Adipocyte (in vitro differentiated cells): ENCODE data around the gene HNRNPA1.

Experiments
- DNase-seq: peaks from one replicate; pipeline ENCODE4 v3.0.0-alpha.2; 2015; ENCODE audit warnings: low read depth
- H3K27me3 ChIP-seq: replicated peaks from 2 replicates; pipeline ENCODE4 v1.7.0; 2013; ENCODE audit warnings: mild to moderate bottlenecking, low read length, moderate library complexity; ENCODE audit not compliant: control insufficient read depth, insufficient read depth
- H3K36me3 ChIP-seq: 2 replicates; pipeline ENCODE4 v1.7.0; 2013; ENCODE audit warnings: low read length, mild to moderate bottlenecking, moderate library complexity; ENCODE audit not compliant: control insufficient read depth, insufficient read depth, severe bottlenecking
- H3K4me1 ChIP-seq: 2 replicates; pipeline ENCODE4 v1.7.0; 2013; ENCODE audit warnings: mild to moderate bottlenecking, low read length, moderate library complexity; ENCODE audit not compliant: control insufficient read depth, insufficient read depth
- H3K4me3 ChIP-seq: 2 replicates; pipeline ENCODE4 v1.7.0; 2013; ENCODE audit warnings: mild to moderate bottlenecking, low read length, moderate library complexity
- H3K9ac ChIP-seq: 2 replicates; pipeline ENCODE4 v1.7.0; 2013; ENCODE audit warnings: mild to moderate bottlenecking, low read length, moderate library complexity
- H3K9me3 ChIP-seq: 2 replicates; pipeline ENCODE4 v1.7.0; 2013; ENCODE audit warnings: mild to moderate bottlenecking, low read length, moderate library complexity; ENCODE audit not compliant: control insufficient read depth

The HNRNPA1 gene

GRCh38 chr12:54287261-54288157 lies 7.0 kb downstream of the HNRNPA1 start:
- H3K36me3 ChIP-seq: peaks cover 58% of the 10 kb centered on the region
- DNase-seq: no peak
- no peaks in the 10 kb centered on the region for H3K9me3 ChIP-seq

GRCh38 chr12:54292083-54292930 lies 11.8 kb downstream of the HNRNPA1 start:
- H3K9ac ChIP-seq: no peak overlapping the region
- no peaks in the 10 kb centered on the region for H3K27me3 ChIP-seq
- H3K4me1 ChIP-seq: peaks cover 4% of the 10 kb centered on the region
- H3K4me3 ChIP-seq: no peak overlapping the region
- DNase-seq: no peak
- H3K9me3 ChIP-seq: no peaks in the 10 kb centered on the region
- peaks cover 11% of the 10 kb centered on the region for H3K36me3 ChIP-seq

More at GRCh38 chr12:54287261-54288157, 7.0 kb downstream of the HNRNPA1 start:
- no peak overlapping the region for H3K9ac ChIP-seq
- H3K4me3 ChIP-seq: no peak overlapping the region
- H3K27me3 ChIP-seq: no peaks in the 10 kb centered on the region
- H3K4me1 ChIP-seq: peaks cover 36% of the 10 kb centered on the region

DNA sequence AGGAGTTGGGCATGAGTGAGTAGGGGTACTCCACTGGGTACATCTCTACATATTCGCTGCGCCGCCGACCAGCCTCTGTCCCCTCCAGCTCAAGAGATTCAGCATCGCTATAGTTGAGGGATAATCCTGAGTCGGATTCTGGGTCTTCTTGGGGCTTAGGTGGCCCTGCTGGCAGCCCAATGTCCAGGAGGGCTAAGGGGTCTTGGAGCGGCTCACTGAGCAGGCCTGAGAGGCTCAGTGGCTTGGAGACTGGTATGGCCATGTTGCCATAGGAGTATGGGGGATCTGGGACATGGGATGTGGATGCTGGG lies 12.4 kb downstream of the HNRNPA1 start:
- DNase-seq: no peak
- Histone ChIP-seq H3K4me3 (no peak overlapping the region), H3K36me3 (peaks cover 5% of the 10 kb centered on the region), H3K27me3 (no peaks in the 10 kb centered on the region), H3K4me1 (no peaks in the 10 kb centered on the region), H3K9me3 (no peaks in the 10 kb centered on the region), H3K9ac (no peak overlapping the region)

- no peaks in the 10 kb centered on the region for H3K9me3 ChIP-seq
- H3K9ac ChIP-seq: no peak overlapping the region
- no peak overlapping the region for H3K4me3 ChIP-seq
- peak; percentile 51 for DNase-seq
- no peaks in the 10 kb centered on the region for H3K27me3 ChIP-seq
- H3K4me1 ChIP-seq: no peaks in the 10 kb centered on the region
- no peaks in the 10 kb centered on the region for H3K36me3 ChIP-seq
Measured at GRCh38 chr12:54294152-54294952, 13.8 kb downstream of the HNRNPA1 start.

GRCh38 chr12:54294953-54295566 lies 14.5 kb downstream of the HNRNPA1 start:
- H3K4me1 ChIP-seq: peaks cover 6% of the 10 kb centered on the region
- H3K9ac ChIP-seq: no peak overlapping the region
- H3K4me3 ChIP-seq: no peak overlapping the region
- DNase-seq: no peak
- no peaks in the 10 kb centered on the region for H3K27me3 ChIP-seq
- no peaks in the 10 kb centered on the region for H3K36me3 ChIP-seq
- H3K9me3 ChIP-seq: no peaks in the 10 kb centered on the region

GRCh38 chr12:54296393-54297099 lies 16.0 kb downstream of the HNRNPA1 start:
- Histone ChIP-seq H3K9ac (no peak overlapping the region), H3K36me3 (no peaks in the 10 kb centered on the region), H3K9me3 (no peaks in the 10 kb centered on the region), H3K4me1 (peaks cover 19% of the 10 kb centered on the region), H3K27me3 (no peaks in the 10 kb centered on the region), H3K4me3 (no peak overlapping the region)
- DNase-seq: no peak

DNA sequence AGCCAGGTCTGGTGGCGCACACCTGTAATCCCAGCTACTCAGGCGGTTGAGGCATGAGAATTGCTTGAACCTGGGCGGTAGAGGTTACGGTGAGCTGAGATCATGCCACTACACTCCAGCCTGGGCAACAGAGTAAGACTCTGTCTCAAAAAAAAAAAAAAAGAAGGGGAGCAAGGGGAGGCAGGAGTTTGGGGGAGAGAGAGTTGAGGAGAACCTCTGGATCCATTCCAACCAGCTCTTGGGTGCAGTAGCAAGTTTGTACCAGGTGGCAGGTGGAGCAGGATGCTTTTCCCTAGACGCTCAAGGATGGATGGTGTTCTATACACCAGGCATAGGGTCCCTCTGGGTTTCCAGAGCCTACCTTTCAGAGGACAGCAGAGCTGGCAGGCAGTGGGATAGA lies 18.4 kb downstream of the HNRNPA1 start:
- DNase-seq: no peak
- Histone ChIP-seq H3K4me3 (no peak overlapping the region), H3K36me3 (no peaks in the 10 kb centered on the region), H3K4me1 (peaks cover 20% of the 10 kb centered on the region), H3K9ac (no peak overlapping the region), H3K27me3 (no peaks in the 10 kb centered on the region), H3K9me3 (no peaks in the 10 kb centered on the region)

GRCh38 chr12:54299515-54300224 lies 19.1 kb downstream of the HNRNPA1 start:
- no peaks in the 10 kb centered on the region for H3K9me3 ChIP-seq
- no peak overlapping the region for H3K9ac ChIP-seq
- H3K4me3 ChIP-seq: no peak overlapping the region
- no peaks in the 10 kb centered on the region for H3K27me3 ChIP-seq
- peaks cover 27% of the 10 kb centered on the region for H3K4me1 ChIP-seq
- peak; percentile 43 for DNase-seq
- no peaks in the 10 kb centered on the region for H3K36me3 ChIP-seq

GRCh38 chr12:54300225-54300731 lies 19.8 kb downstream of the HNRNPA1 start:
- Histone ChIP-seq H3K4me1 (peaks cover 28% of the 10 kb centered on the region), H3K36me3 (no peaks in the 10 kb centered on the region), H3K27me3 (no peaks in the 10 kb centered on the region), H3K9ac (no peak overlapping the region), H3K9me3 (no peaks in the 10 kb centered on the region), H3K4me3 (no peak overlapping the region)
- DNase-seq: no peak
